ENCODE measurements around the gene INCENP.

Gene INCENP

DNA sequence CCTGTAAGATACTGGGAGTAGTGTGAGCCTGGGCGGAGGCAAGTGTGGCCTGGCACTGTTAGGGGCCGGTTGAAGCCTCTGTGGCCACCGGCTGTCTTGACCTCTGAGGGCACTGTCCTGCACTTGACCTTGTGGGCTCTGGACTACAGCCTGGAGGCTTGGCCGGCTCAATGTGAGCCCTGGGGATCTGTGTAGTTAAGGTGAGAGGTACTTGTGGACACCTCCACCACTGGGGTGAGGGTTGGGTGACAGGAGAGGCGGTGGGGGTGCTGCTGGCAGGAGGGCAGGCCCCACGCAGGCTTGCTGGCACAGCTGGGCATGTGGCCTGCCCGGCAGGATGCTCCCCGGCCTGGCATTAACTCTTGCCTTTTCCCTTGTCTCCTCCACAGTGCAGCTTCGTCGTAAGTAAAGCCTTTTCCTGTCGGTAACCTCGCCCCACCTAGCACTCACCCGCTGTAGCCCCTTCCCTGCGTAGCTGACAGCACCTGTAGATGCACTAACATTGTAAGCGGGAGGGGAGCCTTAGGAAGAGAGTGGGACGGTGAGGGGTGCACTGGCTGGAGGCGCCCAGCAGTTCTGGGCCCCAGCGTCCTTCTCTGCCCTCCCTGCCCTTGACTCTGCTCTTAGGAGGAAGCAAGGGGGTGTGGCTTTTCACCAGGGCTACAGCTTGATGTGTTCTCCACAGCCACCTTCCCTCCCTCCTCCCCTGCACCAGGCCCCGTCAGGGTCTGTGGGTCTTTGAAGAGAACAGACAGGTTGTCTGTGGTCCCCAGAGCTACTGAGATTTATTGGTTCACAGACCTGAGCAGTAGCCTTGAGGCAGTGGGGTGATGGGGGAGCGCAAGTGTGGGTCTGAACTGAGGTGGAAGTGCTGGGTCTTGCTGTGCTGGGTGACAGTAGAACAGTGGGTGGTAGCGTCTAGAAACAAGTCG lies 17.6 kb downstream of the INCENP start:
- DNase-seq (ENCODE audit: low spot score), result no peak

DNA sequence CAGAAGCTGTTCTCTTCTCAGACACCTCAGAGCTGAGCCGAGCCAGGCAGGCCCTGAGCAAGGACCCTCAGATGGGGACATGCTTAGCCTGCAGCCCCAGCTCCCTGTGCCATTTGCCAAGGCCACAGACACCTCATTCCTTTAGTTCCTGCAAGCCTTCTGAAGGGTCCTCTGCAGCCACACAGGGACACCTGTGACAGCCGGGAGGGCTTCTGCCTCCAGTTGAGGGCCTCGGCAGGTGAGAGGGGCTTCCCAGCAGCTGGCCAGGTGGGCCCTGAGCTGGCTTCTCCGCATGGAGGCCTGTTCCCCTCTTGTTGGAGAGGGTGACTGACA lies 18.2 kb downstream of the INCENP start:
- no peak for DNase-seq (ENCODE audit: low spot score)

DNA sequence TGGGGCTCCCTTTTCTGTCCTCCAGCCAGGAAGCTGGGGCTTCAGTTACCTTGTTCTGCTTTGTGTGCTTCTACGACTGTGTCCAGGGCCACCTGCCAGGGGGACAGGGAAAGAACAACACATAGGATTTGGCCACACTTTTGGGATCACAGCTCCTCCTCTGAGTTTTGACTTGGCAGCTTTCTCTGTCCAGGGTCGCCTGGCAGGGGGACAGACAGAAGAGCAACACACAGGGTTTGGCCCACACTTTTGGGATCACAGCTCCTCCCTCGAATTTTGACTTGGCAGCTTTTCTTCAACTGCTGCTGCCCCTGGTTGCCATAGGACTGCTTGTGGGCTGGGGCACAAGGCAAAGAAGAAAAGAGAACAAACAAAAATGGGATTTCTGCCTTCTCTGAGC lies 19.1 kb downstream of the INCENP start:
- no peak for DNase-seq (ENCODE audit: low spot score)

DNA sequence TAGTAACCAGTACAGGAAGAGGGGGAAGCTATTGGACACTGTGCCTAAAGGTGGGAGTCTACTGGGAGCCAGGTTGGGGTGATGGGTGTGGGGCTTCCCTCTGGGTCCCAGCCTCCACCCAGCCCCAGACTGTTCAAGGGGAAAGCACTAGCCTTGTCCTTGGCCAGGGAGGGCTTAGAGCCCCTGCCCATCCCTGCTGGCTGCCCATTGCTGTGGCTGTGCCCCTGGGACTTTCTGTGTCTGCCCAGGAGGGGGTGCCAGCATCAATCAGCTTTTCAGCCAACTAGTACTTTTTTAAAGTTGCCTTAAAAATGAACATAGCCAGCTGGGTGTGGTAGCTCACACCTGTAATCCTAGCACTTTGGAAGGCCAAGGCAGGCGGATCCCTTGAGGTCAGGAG lies 19.9 kb downstream of the INCENP start:
- DNase-seq (ENCODE audit: low spot score), result no peak

DNA sequence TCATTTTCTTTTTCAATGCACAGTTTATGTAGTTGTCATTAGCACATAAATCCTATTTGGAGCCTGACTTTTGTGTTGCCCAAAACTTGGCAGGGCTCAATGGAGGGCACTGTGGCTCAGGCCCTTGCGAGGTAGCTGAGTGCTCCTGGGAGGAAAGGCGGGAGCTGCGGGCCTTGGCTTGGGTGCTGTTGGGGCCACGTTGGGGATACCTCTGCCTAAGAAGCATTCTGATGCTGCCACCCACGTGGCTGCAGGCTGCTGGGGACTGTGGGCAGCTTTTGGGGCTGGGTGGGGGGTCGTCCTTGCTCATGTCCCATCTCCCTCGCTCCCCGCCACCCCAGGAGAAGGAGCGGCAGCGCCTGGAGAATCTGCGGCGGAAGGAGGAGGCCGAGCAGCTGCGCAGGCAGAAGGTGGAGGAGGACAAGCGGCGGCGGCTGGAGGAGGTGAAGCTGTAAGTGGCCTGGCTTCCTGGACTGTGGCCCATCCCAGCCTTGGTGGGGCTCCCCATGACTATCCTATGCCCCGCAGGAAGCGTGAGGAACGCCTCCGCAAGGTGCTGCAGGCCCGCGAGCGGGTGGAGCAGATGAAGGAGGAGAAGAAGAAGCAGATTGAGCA lies 20.9 kb downstream of the INCENP start:
- DNase-seq (ENCODE audit: low spot score), result no peak

DNA sequence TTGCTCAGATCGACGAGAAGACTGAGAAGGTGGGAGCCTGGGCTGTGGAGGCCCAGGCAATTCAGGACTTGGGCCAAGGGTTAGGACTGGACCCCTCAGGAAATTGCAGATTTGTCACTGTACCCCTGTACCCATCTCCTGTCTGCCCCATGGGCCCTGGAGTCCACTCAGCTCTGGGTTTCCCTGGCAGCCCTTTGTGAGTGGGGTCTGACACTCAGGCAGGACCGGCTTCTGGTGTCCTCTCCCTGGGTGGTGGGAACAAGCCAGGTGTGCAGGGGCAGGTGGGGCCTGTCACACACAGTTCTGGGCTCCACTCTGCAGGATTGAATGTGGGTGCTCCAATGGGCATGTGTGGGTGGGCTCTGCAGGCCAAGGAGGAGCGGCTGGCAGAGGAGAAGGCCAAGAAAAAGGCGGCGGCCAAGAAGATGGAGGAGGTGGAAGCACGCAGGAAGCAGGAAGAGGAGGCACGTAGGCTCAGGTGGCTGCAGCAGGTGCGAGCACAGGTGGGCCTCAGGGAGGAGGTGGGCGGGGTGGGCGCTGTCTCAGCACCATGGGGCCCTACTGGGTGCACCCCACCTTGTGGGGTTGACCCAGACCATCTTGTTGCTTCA lies 21.6 kb downstream of the INCENP start:
- DNase-seq (ENCODE audit: low spot score), result no peak

DNA sequence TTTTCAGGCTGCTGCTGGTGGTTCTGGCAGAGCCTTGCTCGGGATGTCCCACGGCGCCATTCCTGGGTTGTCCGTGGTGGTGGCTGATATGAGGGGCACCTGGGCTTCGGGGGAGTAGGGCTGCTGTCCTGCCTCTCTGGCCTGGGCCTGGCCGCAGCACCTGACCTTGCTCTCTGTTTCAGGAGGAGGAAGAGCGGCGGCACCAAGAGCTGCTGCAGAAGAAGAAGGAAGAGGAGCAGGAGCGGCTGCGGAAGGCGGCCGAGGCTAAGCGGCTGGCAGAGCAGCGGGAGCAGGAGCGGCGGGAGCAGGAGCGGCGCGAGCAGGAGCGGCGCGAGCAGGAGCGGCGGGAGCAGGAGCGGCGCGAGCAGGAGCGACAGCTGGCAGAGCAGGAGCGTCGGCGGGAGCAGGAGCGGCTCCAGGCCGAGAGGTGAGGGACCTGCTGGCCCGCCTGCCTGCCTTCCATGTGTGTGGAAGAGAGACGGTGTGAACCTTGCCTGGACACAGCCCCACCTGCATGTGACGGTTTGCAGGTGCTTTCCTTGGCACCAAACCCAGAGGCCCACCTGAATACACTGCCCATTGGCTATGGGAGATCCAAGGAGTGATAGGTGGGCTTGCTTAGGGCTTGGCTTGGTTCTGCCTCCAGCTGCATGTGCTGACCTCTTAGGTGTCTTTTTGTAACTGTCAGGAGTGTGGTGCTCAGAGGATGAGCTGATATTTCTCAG lies 22.8 kb downstream of the INCENP start:
- DNase-seq (ENCODE audit: low spot score), result no peak

DNA sequence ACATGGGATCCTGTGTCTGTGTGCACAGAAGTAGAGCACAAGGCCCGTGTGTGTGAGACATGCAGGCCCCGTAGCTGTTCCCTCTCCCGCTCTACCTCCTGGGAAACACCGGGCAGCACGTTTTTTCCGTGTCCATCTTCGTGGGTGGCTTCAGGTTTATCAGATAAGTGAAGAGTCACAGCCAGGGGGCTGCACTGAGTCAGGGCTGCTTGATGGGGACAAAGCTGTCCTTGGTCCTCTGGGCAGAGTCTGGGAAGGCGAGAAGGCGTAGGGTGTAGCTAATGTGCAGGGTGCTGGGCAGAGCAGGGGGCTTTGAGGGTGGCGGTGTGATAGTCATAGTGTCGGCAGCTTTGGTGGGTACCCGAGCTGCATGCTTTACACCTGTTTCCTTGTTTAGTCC lies 23.7 kb downstream of the INCENP start:
- no peak for DNase-seq (ENCODE audit: low spot score)

DNA sequence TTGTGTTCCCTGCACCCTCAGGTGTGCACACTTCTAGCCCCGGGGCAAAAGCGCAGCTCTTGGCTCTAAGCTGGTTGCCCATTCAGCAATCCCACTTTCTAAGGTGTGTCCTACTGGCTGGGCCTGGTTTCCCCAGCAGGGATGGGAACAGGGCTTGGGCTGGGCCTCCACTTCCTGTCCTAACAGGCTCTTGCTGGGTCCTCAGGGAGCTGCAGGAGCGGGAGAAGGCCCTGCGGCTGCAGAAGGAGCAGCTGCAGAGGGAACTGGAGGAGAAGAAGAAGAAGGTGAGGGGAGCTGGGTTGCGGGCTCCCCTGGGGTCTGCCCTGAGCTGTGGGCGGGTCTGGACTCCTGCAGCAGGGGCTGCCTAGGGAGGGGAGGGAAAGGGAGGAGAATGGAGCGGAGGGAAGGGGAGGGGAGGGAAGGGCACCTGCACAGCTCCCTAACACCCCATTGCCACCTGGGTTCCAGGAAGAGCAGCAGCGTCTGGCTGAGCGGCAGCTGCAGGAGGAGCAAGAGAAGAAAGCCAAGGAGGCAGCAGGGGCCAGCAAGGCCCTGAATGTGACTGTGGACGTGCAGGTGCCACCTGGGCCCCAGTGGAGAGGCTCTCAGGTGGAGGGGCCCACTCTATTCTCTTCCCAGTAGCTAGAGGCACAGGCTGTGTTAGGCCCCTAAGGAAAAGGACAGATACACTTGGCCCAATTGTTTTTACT lies 24.6 kb downstream of the INCENP start:
- DNase-seq (ENCODE audit: low spot score), result no peak

DNA sequence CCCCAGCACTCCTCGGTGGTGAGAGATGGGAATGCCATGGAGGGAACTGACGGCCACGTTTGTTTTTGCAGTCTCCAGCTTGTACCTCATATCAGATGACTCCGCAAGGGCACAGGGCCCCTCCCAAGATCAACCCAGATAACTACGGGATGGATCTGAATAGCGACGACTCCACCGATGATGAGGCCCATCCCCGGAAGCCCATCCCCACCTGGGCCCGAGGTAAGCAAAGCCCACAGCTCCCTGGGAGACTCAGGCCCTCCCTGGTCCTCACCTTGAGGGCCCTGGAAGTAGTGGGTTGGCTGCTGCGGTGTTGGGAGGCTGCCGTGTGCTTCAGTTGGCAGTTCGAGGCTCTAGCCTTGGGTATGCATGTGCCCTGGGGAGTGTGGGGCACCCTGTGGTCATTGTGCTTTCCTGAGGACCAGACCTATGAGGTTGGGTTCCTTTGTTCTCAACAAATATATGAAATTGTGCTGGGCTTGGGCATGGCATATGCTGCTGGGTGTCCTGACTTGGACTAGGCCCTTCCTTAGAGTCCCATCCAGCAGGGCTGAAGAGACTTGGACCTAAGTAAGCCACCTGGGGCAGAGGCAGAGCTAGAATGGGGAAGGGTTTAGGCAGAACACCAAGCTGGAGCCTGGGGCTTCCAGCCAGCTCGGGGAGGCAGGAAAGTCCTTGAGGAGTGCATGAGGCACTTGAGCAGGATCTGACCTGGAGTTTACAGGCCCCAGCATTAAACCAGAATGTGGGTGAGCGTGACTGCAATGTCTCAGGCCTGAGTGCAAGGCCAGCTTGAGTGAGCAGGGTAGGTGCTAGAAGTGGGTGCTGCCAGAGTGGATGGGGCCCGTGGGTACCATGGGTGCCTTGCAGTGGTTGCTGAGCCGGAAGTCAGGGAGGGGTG lies 26.4 kb downstream of the INCENP start:
- no peak for DNase-seq (ENCODE audit: low spot score)

DNA sequence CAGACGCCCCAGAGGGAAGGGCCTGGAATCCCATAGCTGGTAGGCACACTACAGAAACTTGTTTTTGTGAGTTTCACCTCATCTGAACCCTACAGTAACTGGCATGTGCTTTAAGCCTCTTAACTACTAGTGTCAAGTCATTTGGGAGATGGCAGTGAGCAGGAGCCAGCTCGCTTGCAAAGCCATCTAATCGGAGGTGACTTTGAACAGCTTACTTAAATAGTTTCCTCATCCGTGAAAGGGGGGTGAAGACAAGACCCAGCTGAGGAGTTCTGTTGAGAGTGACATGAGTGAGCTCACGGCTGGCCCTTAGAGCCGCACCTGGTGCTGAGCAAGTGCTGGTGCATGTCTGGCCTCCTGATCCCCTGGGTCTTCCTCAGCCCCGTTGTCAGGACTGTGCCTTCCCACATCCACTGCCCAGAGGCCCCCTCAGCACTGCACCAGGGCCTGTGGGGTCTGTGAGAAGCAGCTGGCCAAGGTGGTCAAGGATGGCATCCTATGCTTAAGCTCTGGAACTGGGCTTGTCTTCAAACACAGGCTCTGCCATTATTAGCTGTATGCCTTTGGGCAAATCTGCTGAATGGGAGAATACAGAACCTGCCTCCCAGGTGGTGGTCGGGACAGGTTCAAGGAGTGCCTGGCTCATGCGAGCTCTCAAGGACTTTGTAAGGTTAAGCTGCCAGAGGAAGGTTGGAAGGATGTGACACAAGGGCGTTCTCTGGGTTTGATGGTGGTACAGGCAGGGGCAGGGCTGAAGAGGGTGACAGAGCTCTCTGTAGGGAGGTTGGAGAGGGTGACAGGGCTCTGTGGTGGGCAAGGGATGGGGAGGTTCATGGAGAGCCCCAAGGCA lies 27.3 kb downstream of the INCENP start:
- no peak for DNase-seq (ENCODE audit: low spot score)

DNA sequence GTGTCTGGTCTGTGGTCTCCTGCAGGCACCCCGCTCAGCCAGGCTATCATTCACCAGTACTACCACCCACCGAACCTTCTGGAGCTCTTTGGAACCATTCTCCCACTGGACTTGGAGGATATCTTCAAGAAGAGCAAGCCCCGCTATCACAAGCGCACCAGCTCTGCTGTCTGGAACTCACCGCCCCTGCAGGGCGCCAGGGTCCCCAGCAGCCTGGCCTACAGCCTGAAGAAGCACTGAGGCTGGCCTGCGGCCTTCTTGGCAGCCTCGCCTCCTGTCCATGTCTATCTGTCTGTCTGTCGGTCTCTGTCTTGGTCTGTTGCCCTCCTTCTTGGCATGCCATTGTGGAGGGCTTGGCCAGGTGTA lies 27.9 kb downstream of the INCENP start:
- DNase-seq (ENCODE audit: low spot score), result no peak

DNA sequence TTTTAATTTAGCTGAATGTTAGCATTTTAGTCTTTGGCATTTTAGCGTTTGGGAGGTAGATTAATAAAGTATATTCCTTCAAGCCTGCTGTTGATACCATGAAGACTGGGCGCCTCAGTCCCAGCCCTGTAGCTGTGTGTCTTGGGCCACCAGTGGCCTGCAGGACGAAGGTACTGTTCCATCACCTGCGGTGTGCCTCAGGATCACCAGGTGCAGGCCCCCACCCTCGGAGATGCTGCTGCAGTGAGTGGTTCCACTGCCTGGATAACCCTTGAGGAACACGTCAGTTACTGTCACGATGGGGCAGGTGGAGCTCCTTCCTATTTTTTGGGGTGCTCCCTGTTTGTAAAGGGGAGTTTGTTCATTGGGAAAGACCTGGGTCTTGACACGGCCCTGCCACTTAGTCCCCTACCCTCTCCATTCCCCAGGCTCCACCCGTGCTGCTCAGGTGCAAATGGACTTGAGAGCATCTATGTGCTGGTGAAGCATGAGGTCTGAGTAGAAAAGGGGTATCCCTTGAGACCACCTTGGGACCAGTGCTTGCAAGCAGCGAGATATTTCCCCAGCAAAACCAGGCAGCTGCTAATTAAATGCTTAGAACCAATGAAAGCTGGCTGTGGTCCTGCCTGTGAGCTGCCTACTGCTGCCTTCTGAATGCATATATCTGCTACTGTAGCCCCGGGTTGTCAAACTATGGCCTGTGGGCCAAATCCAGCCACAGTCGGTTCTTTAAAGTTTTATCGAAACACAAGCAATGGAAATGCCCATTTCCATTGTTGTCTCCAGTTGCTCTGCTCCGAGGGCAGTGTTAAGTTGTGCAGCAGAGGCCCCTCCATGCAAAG lies 28.7 kb downstream of the INCENP start:
- DNase-seq (ENCODE audit: low spot score), result no peak

DNA sequence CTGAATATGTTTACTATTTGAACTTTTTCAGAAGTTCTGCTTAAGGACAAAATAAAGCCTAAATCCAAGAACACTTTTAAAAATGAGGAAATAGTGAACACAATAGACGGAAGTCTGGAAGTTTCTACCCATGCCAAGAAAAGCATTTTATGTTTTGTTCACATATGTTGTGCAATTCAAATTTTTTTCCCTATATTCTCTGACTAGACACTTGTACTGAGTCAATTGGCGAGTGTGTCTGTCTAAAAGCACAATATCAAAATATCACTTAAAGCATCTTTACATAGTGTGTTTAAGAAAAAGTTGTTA lies 29.2 kb downstream of the INCENP start:
- DNase-seq (ENCODE audit: low spot score), result no peak

DNA sequence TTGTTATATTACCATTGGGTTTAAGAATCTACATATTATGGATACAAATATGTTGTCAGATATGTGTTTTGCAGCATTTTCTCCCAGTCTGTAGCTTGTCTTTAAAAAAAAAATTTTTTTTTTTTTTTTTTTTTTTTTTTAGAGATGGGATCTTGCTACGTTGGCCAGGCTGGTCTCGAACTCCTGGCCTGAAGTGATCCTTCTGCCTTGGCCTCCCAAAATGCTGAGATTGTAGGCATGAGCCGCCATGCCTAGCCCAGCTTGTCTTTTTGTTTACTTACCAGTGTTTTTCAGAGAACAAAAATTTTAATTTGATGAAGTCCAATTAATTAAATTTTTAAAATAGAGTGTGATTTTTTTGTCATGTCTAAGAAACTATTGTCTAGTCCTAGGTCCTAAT lies 29.8 kb downstream of the INCENP start:
- DNase-seq (ENCODE audit: low spot score), result no peak

DNA sequence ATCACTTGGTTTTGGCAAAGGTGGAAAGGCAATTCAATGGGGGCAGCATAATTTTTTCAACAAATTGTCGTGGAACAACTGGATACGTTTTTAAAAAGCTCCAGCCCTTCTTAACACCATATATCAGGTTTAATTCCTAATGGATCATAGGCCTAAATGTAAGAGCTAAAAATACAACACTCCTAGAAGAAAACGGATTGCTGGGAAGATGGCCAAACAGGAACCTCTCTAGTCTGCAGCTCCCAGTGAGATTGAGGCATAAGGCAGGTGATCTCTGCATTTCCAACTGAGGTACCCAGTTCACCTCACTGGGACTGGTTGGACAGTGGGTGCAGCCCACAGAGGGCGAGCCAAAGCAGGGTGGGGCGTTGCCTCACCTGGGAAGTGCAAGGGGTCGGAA lies 33.8 kb downstream of the INCENP start:
- DNase-seq (ENCODE audit: low spot score), result no peak

DNA sequence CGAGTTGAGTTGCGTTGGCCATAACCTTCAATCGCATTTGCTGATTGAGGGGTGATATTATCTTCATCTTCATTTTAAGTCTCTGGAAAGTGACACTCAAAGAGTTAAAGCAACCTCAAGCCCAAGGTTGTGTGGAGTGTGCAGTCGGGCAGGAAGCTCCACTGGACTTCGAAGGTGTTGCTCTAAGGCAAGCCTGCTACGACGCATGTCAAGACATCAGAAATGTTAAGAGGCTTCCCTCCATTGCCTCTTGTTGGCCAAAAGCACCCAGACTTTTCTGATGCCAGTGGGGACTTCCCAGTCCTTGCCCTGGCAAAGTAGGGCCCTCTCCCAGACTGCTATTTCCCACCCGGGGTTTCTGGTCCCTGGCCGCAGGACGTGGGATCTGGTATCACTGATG lies 42.6 kb downstream of the INCENP start:
- no peak for DNase-seq (ENCODE audit: low spot score)

DNA sequence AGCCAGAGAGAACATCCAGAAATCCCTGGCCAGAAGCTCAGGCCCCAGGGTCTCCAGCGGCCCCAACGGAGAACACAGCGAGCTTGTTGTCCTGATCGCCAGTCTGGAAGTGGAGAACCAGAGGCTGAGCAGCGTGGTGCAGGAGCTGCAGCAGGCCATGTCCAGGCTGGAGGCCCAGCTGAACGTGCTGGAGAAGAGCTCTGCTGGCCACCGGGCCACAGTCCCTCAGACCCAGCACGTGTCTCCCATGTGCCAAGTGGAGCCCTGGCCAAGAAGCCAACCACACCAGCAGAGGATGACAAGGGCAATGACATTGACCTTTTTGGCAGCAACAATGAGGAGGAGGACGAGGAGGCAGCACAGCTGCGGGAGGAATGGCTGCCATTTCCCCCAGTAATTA lies 45.6 kb downstream of the INCENP start:
- no peak for DNase-seq (ENCODE audit: low spot score)

DNA sequence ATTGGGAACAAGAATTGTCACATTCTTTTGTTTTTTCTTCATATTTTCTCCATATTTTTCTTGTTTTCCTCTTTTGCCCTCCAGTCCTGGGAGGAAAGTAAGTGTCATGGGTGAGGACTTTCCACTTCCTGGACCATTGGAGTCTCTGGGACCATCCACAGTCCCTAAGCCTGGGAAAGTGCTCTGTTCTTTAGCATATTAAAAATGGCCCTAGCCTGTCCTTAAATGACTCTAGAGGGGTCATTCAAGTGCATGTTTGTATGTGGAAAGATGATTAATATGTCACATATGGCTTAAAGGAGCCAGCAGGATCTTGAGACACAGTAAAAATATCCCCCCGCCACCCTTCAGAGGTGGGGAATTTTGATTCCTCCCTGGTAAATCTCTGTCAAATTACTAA lies 46.1 kb downstream of the INCENP start:
- DNase-seq (ENCODE audit: low spot score), result no peak

All from SW480 (cell line).